ENCODE results near the gene GLT6D1.

Gene GLT6D1

GRCh38 chr9:135622415-135623020, 16.8 kb downstream of the GLT6D1 start:
- no peak for DNase-seq (ENCODE audit: low read depth)
- no peak overlapping the region for H3K4me3 ChIP-seq (ENCODE audit: low read depth, low read length)
- TF ChIP-seq CTCF (conservative IDR thresholded peaks at IDR 0.05; ENCODE audit: low read depth, low read length) = no peak

- no peak for TF ChIP-seq CTCF (conservative IDR thresholded peaks at IDR 0.05; ENCODE audit: low read depth, low read length)
- H3K4me3 ChIP-seq (ENCODE audit: low read depth, low read length) = no peak overlapping the region
- no peak for DNase-seq (ENCODE audit: low read depth)
These were observed 18.8 kb downstream of the GLT6D1 start for GRCh38 chr9:135620558-135620957.

GRCh38 chr9:135619599-135619886, 19.8 kb downstream of the GLT6D1 start:
- no peak for TF ChIP-seq CTCF (conservative IDR thresholded peaks at IDR 0.05; ENCODE audit: low read depth, low read length)
- no peak overlapping the region for H3K4me3 ChIP-seq (ENCODE audit: low read depth, low read length)
- DNase-seq (ENCODE audit: low read depth) = no peak

DNA sequence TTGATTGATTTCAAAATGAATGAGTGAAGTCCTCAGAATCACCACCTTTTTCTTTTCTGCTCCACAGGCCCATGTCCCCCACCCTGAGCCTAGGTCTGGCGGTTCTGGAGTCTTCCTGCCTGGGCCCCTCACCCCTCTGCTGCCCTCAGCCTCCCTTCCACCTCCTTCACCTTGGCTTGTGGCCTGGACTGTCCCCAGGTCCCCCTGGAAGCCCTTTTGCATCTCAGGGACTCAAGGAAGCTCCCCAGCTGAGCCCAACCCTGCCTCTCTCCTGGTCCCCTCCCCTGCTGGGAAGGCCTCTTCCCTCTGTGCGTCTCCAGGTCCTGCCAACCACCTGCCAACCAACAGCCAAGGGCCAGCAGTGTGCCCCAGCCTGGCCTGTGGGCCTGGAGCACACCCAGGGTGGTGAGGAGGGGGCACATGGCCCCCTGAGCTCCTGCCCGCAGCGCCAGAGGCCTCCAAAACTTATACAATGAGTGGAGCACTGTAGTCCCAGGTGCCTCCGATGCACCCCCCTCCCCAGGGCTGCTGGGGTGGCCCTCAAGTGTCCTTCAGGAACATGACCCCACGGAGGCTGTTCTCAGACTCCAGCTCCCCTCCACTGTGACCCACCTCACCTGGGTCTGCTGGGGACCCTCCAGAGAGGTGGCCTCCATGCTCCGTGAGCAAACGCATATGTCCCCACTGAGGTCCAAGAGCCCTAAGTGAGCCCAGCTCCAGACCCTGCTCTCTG, 20.3 kb downstream of the GLT6D1 start:
- no peak for DNase-seq (ENCODE audit: low read depth)
- no peak overlapping the region for H3K4me3 ChIP-seq (ENCODE audit: low read depth, low read length)
- TF ChIP-seq CTCF (conservative IDR thresholded peaks at IDR 0.05; ENCODE audit: low read depth, low read length) = no peak

- no peak overlapping the region for H3K4me3 ChIP-seq (ENCODE audit: low read depth, low read length)
- TF ChIP-seq CTCF (conservative IDR thresholded peaks at IDR 0.05; ENCODE audit: low read depth, low read length) = no peak
- no peak for DNase-seq (ENCODE audit: low read depth)
These were observed 21.3 kb downstream of the GLT6D1 start for GRCh38 chr9:135617991-135618411.

- no peak for TF ChIP-seq CTCF (conservative IDR thresholded peaks at IDR 0.05; ENCODE audit: low read depth, low read length)
- no peak overlapping the region for H3K4me3 ChIP-seq (ENCODE audit: low read depth, low read length)
- no peak for DNase-seq (ENCODE audit: low read depth)
These were observed 21.8 kb downstream of the GLT6D1 start for GRCh38 chr9:135617538-135617900.

Data from choroid plexus epithelial cell (primary cell).